KBM-7 (cell line): Measurements from ENCODE around the gene THY1.
A peak's percentile ranks its signal among the peaks of the same experiment; 100 is the strongest.

Experiments used
- DNase-seq: peaks from one replicate; pipeline ENCODE4 v3.0.0-alpha.2; 2015
- in situ Hi-C: fragments of 300-500 bp; cut with MboI; formaldehyde crosslinking; loops from 2 replicates; pipeline ENCODE4 v1.14.3; 2020; ENCODE audit warnings: low sequenced_read_pairs, low pct_unique_long_range_greater_than_20kb, mixed read lengths

Gene THY1

DNA sequence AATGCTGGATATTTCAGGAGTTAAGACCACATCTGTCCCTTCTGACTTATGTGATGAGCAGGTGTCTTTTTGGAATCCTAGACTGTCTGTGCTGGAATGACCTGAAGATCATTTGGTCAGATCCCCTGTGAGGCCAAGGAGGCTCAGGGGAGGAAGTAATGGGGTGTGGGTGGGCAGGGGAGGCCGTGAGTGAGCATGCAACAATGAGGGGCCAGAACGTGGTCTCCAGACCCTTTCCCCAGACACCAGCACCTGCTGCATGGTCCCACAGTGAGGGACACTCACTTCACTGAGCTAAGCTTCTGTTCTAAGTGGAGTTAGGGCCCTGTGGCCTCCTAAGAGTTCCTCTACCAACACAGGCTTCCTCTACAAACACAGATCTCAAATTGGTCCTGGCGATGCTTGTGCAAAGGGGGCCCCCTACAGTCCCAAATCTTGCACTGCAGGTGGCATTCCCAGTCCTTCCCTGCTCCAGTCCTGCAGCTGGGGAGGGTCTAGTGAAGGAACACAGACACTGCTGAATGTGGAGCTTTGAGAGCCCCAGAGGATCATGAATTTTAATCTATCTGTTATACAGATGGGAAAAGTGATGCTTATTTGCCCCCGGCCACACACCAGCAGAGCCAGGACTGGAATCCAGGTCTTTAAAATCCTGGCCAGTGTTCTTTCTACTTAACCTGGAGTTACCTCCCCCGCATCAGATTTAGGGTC lies 48.9 kb downstream of the THY1 start:
- in situ Hi-C loops: no loop called here
- DNase-seq: peak; percentile 86

DNA sequence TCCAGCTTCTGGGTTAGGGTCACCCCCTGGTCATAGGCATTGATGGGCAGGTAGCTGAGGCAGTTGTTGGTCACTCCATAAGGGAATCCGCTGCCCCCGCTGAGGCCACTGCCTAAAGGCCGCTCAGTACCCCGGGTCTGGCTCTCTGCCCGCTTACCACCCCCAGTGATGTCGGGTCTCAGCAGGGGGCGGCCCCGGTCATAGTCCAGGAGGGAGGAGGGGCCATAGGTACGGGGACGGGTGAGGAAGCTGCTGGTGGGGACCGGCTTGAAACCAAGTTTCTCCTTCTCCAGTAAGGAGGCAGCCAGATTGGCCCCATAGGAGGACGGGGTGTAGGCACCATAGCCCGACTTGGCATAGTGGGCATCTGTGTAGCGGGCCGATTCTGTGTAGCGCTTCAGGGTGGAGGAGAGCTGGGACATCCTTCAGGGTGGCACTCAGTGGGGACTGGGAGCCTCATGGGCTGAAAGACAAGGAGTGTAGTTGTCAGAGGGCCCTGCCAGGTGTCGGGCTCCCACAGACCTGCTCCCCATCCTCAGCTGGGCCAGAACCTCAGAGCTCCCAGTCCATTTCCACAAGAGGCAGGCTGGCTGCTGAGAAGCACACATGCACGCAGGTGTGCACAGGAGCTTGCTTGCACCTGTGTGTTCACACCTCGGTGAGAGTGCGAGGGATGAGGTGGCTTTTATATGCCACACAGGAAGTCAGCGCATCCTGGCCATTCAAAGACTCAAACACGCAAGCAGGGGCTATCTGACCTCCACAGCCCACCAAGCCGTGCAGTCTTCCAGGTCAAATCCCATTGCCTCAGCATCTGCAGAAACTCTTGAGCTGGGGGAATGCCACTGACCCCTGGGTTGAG lies 49.7 kb downstream of the THY1 start:
- DNase-seq: no peak
- in situ Hi-C loops: no loop called here

DNA sequence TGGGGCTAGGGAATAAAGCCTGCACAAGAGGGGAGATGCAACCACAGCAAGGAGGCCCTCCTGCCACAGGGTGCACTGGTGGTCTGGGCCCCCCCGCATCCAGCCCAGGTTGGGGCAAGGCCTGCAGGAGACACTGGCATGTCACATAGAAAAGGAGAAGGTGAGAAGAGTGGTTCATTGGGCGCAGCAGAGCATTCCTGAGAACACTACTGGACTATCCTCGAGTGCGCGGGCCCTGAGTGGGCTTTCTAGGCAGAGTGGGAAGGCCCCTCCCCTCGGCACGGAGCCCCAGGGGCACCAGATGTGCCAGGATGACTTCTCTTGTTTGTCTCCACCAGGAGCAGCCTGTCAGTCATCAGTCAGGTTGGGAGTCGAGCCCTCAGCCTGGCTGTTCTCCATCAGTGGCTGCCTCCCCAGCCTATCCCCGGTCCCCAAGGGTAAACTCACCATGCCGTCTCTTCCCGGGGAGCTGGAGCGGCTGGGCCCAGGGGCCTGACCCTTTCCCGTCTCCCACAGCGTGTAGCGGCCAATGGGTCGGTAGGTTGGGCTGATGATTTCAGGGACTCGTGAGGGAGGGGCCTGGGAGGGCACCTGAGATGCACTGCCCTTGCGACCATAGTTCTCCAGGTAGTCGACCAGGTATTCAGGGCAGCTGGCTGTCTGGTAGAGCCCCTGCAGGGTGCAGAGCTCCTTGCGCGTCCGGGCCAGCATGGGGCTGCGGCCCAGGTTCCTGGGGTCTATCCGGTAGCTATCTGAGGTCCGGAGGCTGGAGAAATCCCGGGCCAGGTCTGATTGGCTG lies 50.5 kb downstream of the THY1 start:
- in situ Hi-C loops: no loop called here
- no peak for DNase-seq

DNA sequence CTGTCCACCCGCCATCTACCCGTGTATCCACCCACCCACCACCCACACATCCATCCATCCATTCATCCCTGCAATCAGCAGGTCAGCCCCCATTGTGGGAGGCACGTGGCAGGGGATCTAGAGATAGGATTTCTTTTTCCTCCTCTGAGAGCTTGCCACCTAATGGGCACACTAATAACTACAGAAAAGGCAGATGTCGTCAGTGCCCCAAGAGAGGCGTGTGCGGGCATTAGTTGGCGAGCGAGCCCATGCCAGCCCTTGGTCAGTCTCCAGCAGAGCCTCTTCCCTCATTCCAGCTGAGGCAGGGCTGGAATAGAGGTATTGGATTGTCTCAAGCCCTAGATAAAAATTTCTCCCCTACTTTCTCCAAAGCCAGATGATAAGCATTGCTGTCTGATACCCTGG lies 51.2 kb downstream of the THY1 start:
- DNase-seq: no peak
- in situ Hi-C loops: no loop called here

DNA sequence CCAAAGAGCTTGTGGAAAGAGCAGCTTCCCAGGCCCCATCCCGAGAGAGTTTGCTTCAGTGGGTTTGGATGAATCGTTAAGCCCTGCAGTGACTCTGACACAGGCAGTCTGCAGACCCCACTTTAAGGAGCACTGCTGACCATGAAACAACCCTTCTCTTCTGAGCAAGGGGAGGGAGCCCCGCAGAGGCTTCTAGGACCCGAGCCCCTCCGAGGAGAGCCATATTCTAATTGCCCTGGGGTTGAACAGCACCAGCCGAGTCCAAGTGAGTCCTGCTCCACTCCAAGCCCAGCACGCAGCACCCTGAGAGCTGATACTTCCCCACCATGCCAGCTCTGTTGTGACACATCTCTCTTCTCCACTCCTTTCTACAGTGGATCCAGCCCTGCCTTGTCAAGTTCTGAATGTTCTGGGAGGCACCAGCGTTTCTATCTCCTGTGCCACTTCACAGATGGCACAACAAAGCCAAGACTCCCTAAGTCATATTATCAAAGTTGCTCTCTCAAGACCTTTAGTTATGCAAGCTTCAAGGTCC lies 51.8 kb downstream of the THY1 start:
- DNase-seq: no peak

DNA sequence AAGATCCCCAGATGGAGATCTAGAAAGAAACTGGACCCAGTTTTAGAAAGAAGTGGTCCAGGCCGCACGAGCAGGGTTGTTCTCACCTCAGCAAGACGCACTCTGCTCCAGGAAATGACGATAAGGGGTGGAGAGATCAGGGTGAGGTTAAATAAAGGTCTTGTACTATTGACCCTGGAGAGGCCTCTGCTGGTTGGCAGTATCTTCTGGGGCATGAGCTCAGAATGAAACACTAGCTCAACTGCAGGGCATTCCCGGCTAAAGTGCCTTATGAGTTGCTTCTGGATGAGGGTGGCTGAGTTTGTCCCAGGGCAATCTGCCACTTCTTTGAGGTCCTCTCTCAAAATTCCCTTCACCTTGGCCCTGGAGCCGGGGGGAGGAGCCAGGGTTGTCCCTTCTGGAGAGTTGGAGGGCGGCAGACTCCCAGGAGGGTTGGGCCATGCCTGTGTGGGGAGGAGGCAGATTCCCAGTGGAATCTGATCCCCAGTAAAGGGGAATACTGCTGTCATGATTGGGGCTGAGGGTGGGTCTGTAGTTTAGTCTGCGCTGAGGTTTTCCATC lies 52.4 kb downstream of the THY1 start:
- in situ Hi-C loops: no loop called here
- DNase-seq: no peak

More for the DNA sequence above, 51.8 kb downstream of the THY1 start:
- in situ Hi-C loops: no loop called here

DNA sequence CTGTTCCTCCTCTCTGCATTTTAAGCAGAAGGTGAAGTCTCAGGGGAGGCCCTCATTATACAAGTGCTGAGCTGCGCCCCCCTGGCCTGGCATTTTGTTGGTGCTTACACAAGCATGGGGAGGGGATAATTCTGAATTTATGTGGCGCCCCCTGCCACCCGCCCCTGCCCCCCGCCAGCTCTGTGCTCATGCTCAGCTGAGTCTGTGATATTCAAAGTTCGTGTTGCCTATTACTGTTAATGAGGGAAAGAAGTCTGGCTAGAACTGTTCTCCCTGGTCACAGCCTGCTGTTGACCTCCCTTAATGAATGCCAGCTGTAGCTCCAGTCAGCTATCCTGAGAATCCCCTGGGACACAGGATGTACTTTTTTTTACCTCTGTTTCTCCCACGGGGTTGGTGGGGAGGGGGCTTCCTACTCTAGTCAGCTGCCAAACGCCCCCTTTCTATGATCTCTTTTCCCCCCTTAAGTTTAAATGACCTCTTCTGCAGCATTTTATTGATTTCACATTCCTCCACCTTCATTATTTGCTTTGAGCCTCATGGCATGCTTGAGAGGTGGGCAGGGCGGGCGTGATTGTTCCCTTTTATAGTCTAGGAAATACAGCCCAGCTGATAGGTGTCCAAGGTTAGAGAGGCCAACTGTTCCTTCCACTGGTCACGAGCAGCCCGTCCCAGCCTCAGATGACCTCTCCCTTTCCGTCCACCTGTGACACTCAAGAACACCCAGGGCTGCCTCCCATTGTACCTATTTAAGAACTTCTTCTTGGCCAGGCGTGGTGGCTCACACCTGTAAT lies 53.6 kb downstream of the THY1 start:
- in situ Hi-C loops: no loop called here
- no peak for DNase-seq

DNA sequence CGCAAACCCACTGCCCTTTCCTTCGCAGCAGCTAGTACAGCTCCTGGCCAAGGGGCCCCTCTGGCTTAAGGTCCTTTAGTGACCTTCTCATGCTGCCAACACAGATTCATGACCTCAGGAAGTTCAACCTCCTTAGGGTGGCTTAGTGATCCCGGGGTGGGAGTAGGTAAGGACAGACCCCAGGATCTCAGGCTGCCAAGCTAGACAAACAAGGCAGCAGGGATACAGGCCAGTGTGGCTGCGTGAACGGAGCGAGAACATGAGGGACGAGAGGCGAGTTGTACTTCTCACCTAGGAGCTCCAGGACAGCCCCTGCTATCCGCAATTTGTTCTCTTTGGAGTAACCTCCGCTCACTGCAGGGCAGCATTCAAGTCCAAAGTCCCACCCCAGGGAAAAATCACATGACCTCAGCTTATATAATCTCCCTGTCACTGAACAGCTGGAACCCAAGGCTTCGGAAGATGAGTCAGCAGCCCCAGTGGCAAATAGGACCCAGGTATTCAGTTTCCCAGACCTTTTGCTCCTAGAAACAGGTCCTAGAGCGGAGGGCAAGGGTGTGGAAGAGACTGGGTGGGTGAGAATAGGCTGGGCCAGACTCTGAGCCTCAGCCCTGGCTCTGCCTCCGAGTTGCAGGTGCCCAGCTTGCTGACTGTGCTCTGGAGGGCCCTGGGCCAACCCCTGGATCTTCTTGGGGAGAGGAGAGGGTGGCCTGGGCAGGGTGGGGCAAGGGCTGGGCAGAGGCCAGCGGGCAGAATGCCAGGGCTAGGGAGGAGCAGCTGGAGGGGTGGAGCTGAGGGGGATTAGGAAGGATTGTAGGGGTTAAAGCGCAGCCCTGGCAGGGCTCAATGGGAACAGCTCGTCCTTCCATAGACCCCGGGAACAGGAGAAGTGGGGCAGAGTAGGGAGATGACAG lies 54.6 kb downstream of the THY1 start:
- in situ Hi-C loops: no loop called here
- DNase-seq: no peak

DNA sequence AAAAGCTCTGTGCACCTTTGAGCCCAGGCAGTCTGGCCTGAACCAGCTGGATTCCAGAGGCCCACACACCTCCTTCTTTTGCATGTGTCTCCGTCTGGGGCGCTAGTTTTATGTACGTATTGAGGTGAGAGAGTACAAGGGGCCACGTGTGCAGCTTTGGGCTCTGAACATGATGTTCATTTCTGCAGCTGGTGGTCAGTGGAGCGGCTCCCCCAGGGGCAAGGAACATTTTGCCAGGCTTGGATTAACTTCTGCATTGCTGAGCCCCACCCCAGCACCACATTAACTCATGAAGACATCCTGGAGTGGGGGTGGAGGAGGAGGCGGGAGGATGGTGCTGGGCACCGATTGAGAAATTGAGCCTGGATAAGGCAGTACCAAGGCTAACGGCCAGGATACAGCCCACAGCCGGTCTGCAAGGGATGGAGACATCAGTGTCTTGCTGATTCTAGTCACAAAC lies 55.3 kb downstream of the THY1 start:
- no peak for DNase-seq
- in situ Hi-C loops: no loop called here
